Right kidney (tissue), 9 donors: Measurements from ENCODE around the gene MPND.

ENCODE experiments used
- DNase-seq: peaks from one replicate; pipeline ENCODE4 v3.0.0-alpha.2; 2016
- long read RNA-seq, 8 donors: transcript quantifications; one replicate each; lab custom pipeline, GENCODE V29; 2026

MPND gene, protein sequence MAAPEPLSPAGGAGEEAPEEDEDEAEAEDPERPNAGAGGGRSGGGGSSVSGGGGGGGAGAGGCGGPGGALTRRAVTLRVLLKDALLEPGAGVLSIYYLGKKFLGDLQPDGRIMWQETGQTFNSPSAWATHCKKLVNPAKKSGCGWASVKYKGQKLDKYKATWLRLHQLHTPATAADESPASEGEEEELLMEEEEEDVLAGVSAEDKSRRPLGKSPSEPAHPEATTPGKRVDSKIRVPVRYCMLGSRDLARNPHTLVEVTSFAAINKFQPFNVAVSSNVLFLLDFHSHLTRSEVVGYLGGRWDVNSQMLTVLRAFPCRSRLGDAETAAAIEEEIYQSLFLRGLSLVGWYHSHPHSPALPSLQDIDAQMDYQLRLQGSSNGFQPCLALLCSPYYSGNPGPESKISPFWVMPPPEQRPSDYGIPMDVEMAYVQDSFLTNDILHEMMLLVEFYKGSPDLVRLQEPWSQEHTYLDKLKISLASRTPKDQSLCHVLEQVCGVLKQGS
- long read RNA-seq, donor 1, partial matches to known transcripts: 127 of 131 reads
- long read RNA-seq, donor 1, other reads (novel, unspliced or antisense): 0 of 131 reads
- long read RNA-seq, donor 2, partial matches to known transcripts: 0 of 5 reads
- long read RNA-seq, donor 2, other reads (novel, unspliced or antisense): 0 of 5 reads
- long read RNA-seq, donor 3, partial matches to known transcripts: 0 of 2 reads
- long read RNA-seq, donor 3, other reads (novel, unspliced or antisense): 0 of 2 reads
- long read RNA-seq, donor 4, partial matches to known transcripts: 0 of 2 reads
- long read RNA-seq, donor 4, other reads (novel, unspliced or antisense): 0 of 2 reads
- long read RNA-seq, donor 5, partial matches to known transcripts: 0 of 6 reads
- long read RNA-seq, donor 5, other reads (novel, unspliced or antisense): 0 of 6 reads
- long read RNA-seq, donor 6, partial matches to known transcripts: 0 of 5 reads
- long read RNA-seq, donor 6, other reads (novel, unspliced or antisense): 0 of 5 reads
- long read RNA-seq, donor 7: 0 reads
- long read RNA-seq, donor 8, partial matches to known transcripts: 0 of 25 reads
- long read RNA-seq, donor 8, other reads (novel, unspliced or antisense): 24 of 25 reads

DNA sequence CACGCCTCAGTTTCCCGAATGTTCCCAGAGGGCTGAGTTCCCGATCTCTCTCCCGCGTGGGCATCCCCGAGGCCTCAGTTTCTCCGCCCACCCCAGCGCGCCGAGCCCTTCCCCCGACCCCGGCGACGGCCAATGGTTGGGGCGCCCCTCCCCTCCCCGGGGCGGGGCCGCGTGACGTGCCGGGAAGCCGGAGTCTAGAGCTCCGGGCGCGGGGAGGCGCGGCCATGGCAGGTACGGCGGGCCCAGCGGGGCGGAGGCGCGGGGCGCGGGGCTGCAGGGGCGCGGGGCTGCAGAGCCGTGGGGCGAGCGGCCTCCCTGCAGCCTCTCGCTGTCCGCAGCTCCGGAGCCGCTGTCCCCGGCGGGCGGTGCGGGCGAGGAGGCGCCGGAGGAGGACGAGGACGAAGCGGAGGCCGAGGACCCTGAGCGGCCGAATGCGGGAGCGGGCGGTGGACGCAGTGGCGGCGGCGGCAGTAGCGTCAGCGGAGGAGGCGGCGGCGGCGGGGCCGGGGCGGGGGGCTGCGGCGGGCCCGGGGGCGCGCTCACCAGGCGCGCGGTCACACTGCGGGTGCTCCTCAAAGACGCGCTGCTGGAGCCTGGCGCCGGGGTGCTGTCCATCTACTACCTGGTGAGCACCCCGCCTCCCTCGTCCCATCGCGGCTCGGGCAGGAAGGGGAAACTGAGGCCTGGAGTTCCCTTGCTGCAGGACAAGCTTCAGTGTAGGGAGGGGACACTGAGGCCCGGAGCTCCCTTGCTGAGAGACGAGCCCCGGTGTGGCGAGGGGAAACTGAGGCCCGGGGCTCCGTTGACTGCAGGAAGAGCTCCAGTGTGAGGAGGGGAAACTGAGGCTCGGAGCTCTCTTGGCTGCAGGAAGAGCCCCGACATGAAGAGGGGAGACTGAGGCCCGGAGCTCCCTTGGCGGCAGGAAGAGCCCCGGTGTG is at the start of gene MPND:
Gene MPND (plus strand): TSS at position 193 of the 938 bp plus-strand sequence. CDS start 32 bp downstream, at position 225.
- no peak for DNase-seq

DNA sequence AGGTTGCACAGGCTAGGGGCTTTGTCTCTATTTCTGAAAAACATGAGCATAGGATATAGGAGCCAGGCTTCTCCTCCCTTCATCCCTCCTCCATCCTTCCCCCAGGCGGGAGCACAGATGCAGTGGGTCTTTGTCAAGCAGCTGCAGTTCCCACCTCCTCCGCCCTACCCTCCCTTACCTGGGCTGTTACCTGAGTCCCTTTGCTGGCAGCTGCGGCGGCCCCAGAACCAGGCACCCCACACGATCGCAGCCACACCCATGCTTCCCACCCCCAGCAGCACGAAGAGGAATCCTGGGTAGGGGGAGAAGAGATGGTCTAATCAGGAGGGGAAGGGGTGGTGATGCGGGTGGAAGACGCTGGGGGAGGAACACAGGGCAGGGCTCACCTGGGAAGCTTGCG is 49.0 kb upstream of the MPND start:
- DNase-seq: no peak

DNA sequence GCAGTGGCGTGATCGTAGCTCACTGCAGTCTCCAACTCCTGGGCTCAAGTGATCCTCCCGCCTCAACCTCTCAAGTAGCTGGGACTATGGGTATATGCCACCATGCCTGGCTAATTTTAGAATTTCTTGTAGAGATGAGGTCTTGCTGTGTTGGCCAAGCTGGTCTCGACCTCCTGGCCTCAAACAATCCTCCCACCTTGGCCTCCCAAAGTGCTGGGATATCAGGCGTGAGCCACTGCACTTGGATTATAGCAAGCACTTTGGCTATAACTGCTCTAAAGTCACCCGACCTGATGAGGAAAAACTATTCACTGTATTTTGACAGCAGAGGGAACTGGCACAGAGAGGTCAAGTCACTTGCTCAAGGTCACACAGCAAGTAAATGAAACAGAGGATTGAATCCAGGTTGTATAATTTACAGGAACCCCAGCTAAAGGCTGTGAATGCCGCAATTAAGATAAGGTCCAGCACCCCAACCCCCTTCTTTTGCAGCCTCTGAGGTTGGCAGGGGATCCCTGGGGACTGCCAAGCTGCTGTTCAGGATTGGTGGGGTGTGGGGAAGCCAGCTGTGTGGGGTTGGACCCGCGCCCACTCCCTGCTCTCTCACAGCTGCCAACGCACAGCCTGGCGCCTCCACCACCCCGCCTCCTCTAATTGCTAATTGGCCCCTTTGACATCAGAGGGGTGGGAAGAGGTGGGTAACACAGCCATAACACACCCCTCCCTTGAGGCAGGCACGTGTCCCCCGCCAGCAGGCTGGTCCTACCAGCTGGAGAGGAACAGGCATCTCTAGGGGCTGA is 47.2 kb upstream of the MPND start:
- DNase-seq: no peak

DNA sequence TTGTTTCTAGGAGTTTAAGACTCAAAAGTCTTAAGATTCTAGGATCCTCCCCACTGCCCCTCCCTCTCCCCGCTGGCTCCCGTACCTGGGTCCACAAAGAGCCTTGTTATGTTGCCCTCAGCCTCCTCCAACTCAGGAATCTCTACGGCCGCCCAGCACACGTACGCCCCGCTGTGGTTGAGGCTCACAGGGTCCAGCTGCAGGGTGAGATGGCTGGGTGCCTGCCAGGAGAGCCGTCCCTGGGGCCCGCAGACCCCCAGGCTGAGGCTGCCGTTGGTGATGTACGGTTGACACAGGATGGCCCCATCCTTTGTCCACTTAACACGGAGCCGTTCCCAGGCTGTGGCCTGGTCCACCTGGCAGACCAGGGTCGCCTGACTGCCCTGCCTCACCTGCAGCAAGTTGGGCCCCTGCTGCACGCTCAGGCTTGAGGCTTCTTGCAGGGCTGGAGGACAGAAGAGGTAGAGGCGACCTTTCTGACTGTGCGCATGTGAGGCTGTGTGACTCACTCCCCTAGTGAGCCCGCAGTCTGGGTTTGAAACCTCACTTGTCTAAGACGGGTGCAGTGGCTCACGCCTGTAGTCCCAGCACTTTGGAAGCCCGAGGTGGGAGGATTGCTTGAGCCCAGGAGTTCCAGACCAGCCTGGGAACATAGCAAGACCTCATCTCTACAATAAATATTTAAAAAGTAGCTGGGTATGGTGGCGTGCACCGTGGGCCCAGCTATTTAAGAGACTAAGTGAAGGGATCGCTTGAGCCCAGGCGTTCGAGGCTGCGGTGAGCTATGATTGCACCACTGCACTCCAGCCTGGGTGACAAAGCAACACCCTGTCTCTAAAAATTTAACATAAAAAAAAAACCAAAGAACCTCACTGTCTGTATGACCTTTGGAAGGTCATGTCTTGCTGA is 45.2 kb upstream of the MPND start:
- DNase-seq: no peak

DNA sequence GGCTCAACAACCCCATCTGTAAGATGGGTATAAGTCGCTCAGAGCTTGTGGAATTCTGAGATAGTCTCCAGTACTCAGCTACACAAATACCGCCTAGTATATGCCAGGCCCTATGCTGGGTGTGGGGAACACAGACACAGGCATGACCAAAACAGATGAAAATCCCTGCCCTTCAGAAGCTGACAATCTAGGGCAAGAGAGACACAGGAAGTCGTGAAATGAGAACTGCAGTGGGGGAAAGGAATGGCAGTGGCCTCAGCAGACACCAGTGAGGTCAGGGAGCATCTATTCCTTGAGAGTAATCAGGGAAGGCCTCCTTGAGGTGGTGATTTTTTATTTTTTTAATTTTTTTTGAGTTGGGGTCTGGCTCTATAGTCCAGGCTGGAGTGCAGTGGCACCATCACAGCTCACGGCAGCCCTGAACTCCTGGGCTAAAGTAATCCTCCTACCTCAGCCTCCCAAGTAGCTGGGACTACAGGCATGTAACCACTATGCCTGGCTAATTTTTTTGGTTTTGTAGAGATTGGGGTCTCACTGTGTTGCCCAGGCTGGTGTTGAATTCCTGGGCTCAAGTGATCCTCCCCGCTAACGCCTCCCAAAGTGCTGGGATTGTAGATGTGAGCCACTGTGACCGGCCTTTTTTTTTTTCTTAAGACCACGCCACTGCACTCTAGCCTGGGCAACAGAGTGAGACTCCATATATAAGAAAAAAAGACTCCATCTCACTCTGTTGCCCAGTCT is 44.4 kb upstream of the MPND start:
- no peak for DNase-seq

DNA sequence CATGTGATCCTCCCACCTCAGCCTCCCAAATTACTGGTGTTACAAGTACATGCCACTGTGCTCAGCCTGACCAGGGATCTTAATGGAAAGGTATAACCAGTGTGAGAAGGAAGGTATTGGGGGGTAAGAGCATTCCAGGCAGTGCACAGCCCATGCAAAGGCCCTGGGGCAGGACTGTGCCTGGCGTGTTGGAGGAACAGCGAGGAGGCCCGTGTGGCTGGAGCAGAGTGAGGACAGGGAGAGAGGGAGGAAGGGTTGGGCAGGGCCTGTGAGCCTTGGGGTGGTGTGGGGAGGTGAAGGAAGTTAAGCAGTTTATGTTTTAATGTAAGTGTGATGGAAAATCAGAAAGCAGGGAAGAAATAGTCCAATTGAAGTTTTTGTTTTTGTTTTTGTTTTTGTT is 42.8 kb upstream of the MPND start:
- DNase-seq: no peak

DNA sequence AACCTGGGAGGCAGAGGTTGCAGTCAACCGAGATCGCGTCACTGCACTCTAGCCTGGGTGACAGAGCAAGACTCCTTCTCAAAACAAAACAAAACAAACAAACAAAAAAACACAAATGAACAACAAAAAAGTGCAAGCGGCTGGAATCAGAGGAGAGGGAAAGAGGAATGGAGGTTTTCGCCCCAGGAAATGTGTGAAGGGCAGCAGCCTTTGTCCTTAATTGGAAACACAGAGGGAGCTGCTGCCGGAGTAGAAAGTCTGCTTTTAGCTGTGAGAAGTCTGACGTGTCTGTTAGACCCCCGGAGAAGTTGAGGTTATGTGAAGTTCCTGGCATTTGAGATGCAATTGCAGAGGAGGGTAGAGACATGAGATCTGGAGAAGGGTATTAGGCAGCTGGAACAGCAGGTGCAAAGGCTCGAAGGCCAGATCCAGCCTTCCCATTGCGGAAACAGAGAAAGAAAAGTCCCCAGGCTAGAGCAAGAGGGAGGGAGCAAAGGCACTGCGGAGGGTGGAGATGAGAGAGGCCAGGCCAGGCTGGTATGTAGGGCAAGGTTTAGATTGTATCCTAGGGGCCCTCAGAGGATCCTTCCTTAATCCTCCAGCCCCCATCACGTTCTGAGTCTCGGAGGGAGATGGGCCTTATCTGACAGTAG is 41.6 kb upstream of the MPND start:
- DNase-seq: no peak

DNA sequence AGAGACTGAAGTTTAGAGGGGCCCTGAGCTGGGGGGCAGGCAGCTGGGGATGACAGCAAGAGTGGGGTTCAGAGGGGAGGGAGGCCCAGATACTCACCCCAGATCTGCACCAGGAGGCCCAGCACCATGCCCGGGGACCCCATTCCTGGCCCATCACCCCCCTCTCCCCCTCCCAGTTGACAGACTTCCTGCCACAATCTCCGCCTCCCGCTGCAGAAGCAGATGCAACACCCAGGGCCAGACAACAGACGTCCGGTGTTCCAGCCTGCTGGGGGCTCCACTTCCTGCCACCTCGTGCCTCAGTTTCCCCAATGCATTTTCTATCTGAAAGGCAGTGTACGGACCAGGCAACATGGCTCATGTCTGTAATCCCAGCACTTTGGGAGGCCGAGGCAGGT is 41.1 kb upstream of the MPND start, which contains the start of gene TMIGD2:
Gene TMIGD2 (minus strand): TSS at position 147 of the 398 bp plus-strand sequence. CDS start 4 bp downstream, at position 143.
- no peak for DNase-seq

DNA sequence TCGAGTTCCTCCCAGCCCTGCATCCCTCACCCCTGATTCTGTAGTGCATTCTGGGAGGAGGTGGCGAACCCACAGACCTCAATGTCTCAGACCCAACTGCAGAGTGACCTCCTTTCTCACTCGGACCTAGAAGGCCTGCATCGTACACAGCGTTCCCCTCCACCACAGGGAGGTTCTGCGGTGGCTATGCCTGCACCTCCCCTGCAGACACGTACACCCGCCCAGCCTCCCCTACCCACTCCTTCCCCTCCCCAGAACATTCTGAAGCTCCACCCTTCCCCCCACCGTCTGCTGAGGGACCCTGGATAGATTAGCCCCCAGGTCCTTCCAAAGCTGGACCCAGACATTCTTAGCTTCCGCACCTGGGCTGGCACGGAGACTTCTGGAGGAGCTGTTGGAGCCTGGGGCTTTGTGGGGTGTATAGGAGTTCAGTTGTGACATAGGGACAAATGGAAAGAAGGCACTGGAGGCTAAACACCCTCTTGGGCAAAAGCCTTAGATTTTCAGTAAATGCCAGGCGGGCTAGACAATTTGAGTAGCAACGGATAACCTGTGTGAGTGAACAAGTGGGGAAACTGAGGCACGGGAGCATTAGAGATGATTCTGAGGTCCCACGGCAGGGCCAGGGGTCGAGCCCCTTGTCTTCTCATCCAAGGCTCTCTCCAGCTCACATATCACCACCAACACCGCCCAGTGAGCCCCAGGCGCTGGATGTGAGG is 39.4 kb upstream of the MPND start:
- DNase-seq: no peak

DNA sequence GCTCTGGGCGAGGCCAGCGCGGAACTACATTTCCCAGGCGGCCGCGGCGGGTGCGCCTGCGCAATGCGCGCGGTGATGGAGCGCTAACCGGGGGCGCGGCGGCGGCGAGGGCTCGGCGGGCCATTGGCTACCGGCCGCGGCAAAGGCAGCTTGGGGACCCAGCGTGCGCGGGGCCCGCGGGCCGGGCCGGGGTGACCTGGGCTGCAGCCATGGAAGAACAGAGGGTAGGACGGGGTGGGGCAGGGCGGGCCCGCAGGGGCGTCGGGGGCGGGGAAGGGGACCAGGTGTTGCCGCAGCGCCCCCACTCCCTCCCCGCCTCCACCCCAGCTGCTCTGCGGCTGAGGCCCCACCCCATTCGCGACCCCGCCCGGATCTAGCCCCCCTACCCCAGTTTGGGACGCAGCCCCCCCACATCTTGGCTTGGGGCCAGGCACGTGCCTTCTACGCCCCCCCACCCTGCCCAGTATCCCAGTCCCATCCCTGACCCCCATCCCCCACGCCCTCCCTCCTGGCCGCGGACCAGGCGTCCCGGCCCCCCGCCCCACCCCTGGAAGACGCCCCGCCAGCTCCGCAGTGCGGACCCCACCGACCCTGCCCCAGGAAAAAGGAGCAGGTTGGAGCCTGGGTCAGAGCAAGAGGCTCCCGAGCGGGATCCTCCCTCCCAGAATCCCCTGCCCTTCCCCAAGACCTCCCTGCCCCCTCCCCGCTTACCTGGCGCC is 38.7 kb upstream of the MPND start, which contains the start of gene FSD1:
Gene FSD1 (plus strand): TSS at position 61 of the 719 bp plus-strand sequence. CDS start 149 bp downstream, at position 210.
- no peak for DNase-seq

DNA sequence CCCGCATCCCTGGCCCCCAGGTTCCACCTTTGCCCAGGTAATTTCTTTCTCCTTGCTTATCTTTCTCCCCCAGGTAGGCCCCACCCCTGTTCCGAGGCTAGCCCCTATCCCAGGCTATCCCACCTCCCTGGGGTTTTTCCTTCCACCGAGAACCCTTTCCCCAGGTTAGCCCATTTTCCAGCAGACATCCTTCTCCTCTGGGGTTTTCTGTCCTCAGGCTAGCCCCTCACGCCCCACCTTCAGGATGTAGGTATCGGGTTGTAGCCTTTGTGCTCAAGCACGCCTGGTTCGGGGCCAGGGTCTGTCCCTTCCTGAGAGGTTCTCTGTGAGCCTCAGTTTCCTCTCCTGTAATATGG is 38.1 kb upstream of the MPND start:
- DNase-seq: no peak

DNA sequence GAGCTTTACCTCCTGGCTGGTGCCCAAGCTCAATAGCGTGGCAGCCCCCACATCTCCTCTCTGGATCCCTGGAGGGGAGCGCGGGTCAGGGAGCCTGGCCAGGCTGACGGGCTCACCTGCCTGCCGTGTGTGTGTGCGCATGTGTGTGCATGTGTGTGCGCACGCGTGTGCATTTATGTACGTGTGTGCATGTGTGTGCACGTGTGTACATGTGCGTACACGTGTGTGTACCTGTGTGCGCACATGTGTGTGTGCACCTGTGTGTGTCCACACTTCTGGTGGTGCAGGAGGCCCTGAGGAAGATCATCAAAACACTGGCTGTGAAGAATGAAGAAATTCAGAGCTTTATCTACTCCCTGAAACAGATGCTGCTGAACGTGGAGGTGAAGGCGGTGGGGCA is 37.7 kb upstream of the MPND start:
- no peak for DNase-seq

DNA sequence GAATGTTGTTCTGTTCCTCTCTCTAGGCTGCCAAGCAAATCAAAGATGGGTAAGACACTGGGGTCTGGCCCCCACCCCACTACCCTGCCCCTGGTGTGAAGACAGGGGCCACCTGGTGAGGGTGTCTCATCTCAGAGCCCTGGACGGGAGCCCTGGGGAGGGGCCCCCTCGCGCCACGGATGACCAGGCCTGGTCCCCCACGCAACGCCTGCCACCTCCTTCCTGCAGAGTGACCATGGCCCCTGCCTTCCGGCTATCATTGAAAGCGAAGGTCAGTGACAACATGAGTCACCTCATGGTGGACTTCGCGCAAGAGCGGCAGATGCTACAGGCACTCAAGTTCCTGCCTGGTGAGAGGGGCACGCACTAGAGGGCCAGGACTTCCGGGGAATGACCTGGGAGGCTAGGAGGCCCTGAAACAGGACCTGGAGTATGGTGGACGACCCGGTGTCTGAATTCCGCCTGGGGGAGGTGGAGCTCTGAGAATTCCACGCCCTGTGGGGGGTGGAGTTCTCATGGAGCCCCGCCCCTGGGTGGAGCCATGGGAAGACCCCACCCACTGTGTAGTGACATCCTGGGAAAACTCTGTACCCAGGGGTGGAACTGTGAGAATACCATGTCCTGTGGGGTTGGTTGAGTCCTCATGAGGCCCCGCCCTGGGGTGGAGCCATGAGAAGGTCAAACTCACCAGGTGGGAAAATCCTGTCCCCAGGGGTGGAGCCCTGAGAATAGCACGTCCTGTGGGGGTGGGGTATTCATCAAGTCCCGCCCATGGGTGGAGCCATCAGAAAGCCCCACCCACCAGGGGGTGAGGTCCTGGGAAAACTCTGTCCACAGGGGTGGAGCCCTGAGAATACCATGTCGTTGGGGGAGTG is 32.9 kb upstream of the MPND start:
- DNase-seq: no peak

DNA sequence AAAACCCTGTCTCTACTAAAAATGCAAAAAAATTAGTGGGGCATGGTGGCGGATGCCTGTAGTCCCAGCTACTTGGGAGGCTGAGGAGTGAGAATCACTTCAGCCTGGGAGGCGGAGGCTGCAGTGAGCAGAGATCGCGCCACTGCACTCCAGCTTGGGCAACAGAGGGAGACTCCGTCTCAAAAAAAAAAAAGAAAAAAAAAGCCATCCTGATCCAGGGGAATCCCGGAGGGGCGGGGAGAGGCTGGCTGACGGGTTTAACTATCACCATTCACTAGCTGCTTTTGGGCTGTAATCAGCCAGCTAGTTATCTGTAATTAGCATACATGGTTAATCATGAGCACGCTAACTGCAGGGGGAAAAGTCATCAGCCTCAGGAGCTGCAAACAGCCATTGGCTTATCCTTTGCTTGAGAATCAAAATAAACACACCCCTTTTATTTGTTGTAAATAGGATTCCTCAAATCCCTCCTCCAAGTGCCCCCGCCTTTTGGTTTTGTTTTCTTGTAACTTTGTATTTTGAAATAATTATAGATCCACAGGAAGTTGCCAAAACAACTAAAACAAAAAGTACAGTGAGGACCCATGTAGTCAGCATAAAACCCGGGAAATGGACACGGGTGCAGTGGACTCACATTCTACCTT is 29.4 kb upstream of the MPND start:
- no peak for DNase-seq

DNA sequence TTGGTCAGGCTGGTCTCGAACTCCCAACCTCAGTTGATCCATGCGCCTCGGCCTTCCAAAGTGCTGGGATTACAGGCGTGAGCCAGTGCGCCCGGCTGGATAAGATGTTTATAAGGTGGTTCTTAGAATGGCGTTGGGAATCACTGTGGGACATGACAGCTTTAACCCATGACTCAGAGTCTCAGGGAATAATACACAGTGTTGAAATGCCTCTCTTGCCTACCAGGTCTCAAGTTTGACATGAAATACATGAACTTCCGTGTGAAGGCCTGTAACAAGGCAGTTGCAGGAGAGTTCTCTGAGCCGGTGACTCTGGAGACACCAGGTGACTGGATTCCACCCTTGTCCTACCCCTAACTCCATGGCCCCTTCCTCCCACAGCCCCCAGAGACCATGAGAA is 26.4 kb upstream of the MPND start:
- DNase-seq: no peak
